ENCODE data around the gene DPH1. TPM values are rescaled to one million over a fixed set of nuclear protein-coding genes. Genes with fewer than 3 reads are reported as not detected.

Gene DPH1
- total RNA-seq, 6 donors from 2014 or later = 28.8 to 129 (median 45.1) TPM

DNA sequence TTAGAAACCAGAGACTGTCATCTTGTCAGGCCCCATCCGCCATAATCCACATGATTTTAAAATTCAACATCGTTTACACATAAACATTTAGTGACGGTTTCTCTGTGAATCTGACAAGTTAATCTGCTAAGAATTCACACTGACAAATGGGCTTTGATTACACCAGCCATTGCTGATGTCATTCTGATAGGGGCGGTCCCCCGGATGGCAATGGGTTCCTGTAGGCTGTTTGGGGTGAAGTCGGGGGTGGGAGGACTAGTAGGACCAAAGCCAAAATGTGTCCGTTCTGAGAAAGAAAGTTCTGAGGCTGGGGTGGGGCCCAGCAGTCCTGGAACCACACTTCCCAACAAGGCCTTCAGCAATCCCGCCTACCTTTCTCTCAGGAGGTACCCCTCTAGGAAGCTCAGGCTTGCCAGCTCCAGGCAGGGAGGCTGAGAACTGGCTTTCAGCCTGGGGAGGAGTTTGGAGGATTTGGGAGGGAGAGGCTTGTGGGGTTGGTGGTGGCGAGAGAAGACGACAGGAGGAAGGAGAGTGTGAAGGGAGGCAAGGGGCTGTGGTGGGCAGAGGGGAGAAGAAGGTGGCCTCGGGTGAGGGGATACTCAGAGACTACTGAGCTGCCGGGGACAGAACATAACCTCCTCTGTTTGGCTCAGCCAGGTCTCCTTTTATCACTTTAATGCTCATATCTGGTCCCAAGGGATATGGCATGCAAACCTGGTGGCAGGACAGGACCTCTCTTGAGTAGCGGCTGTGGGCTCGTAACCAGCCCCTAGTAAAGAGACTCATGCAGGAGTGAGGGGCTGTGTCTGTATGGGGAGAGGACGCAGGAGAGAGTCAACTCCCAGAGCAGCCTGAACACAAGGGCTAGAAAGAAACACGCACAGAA lies 33.6 kb downstream of the DPH1 start:
- Histone ChIP-seq H3K4me3 (no peak overlapping the region), H3K36me3 (peaks cover 0 to 42% (median 22%) of the 10 kb centered on the region in 4 donors), H3K9me3 (no peaks in the 10 kb centered on the region), H3K27me3 (no peaks in the 10 kb centered on the region), H3K4me1 (peaks cover 56 to 73% (median 65%) of the 10 kb centered on the region in 4 donors), H3K27ac (peak overlapping the region; percentile 20 to 86 (median 66))
- no peak for TF ChIP-seq EP300 (IDR thresholded peaks at IDR 0.05)
- TF ChIP-seq, protein P1, sequence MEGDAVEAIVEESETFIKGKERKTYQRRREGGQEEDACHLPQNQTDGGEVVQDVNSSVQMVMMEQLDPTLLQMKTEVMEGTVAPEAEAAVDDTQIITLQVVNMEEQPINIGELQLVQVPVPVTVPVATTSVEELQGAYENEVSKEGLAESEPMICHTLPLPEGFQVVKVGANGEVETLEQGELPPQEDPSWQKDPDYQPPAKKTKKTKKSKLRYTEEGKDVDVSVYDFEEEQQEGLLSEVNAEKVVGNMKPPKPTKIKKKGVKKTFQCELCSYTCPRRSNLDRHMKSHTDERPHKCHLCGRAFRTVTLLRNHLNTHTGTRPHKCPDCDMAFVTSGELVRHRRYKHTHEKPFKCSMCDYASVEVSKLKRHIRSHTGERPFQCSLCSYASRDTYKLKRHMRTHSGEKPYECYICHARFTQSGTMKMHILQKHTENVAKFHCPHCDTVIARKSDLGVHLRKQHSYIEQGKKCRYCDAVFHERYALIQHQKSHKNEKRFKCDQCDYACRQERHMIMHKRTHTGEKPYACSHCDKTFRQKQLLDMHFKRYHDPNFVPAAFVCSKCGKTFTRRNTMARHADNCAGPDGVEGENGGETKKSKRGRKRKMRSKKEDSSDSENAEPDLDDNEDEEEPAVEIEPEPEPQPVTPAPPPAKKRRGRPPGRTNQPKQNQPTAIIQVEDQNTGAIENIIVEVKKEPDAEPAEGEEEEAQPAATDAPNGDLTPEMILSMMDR (IDR thresholded peaks at IDR 0.05) = no peak
- no peak for TF ChIP-seq POLR2A (IDR thresholded peaks at IDR 0.05)
- no peak for TF ChIP-seq POLR2AphosphoS5 (IDR thresholded peaks at IDR 0.05)
- 76 to 81% methylated on average over 16 of the region's 16 CpGs for WGBS, 2 donors
- DNase-seq (no peak), ATAC-seq (ENCODE audit: low FRiP score in 2 of 2) (no peak)

DNA sequence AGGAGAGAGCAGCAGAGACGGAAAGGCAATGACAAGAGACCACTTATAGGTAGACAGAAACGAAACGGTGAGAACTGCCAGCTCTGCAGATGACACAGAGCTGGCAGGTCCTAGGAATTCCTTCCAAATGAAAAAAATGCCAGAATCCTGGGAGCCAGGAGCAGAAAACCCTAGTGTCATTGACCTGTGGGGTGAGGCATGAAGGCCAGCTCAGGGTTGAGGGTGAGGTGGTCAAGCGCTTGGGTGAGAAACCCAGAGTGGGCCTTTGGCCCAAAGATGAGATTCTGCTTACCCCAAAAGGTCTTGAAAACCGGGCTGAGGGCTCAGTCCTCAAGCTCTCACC lies 34.2 kb downstream of the DPH1 start:
- Histone ChIP-seq H3K4me3 (no peak overlapping the region), H3K27me3 (no peaks in the 10 kb centered on the region), H3K27ac (peak overlapping the region in 3 of 4 donors; percentile 58 to 74 (median 73)), H3K9me3 (no peaks in the 10 kb centered on the region), H3K36me3 (peaks cover 0 to 45% (median 25%) of the 10 kb centered on the region in 4 donors), H3K4me1 (peaks cover 51 to 70% (median 63%) of the 10 kb centered on the region in 4 donors)
- no peak for DNase-seq
- 69 to 75% methylated on average over 5 of the region's 5 CpGs for WGBS, 2 donors
- TF ChIP-seq EP300 (IDR thresholded peaks at IDR 0.05) (no peak), POLR2A (IDR thresholded peaks at IDR 0.05) (no peak), POLR2AphosphoS5 (IDR thresholded peaks at IDR 0.05) (no peak)
- TF ChIP-seq, protein P1 (IDR thresholded peaks at IDR 0.05) = no peak
- ATAC-seq (ENCODE audit: low FRiP score in 2 of 2) = no peak

DNA sequence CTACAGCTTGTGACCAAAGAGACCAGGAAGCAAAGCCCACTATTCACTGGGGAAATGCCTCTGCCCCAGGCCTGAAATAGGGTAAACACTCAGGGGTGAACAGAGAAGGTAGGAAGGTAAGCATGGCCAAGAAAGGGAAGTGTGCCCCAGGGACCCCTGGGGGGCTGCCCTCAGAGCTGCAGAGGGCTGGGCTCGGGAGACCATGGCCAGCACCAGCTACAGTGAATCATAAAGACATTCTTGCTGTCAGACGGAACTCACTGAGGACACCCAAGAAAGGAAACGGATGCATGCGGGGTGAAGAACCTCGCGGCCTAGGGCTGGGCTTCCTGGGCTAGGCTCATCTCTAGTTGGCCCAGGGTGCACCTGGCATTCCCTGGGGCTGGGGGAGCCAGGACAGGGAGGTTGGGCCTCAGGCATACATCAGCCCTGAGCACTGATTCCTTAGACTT lies 34.6 kb downstream of the DPH1 start:
- ATAC-seq (ENCODE audit: low FRiP score in 2 of 2) (no peak), DNase-seq (no peak)

DNA sequence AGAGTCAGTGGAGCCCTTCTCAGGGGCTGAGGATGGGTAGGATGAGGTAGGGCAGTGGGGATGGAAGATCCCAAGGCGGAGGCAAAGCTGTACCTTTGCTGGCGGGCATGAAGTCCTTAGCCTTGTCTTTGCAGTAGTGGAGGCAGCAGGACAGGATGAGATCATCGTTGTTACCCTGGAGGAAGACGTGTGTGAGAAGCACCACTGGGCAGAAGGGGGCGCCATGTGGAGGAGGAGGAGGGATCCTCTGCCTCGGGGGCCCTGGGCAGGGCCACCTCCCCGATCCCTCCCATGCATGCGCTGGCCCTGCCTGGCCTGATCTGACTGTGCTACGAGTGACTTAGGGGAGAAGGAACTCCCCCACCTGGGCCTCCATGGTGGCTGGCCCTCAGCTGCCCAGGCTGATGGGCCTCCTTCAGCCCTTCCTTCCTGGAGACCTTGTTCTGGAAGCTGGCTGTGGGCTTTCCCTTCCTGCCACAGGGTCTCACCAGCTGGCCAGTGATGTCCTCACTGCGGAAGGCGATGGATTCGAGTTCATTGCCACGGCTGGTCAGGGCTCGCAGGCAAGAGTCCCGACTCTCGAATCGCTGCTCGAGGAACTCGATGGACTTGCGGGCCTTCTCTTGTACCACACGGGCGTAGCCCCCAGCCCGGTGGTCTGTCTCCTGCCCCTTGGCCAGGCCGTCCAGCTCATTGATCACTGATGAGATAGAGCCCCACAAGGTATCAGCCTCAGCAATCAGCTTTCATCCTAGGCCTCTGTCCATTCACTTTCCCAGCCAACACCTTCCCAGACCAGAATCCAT lies 35.2 kb downstream of the DPH1 start:
- Histone ChIP-seq H3K4me3 (no peak overlapping the region), H3K9me3 (no peaks in the 10 kb centered on the region), H3K36me3 (peaks cover 0 to 43% (median 22%) of the 10 kb centered on the region in 4 donors), H3K4me1 (peaks cover 42 to 60% (median 55%) of the 10 kb centered on the region in 4 donors), H3K27me3 (no peaks in the 10 kb centered on the region), H3K27ac (peak overlapping the region; percentile 50 to 74 (median 66))
- ATAC-seq (ENCODE audit: low FRiP score in 2 of 2) (peak in 1 of 2 donors; percentile 34), DNase-seq (peak in 1 of 2 donors; percentile 54)
- TF ChIP-seq, protein P1 (IDR thresholded peaks at IDR 0.05) = peak in 5 of 6 experiments; percentile 13 to 39 (median 19)
- TF ChIP-seq EP300 (IDR thresholded peaks at IDR 0.05) = no peak
- no peak for TF ChIP-seq POLR2AphosphoS5 (IDR thresholded peaks at IDR 0.05)
- TF ChIP-seq POLR2A (IDR thresholded peaks at IDR 0.05) = no peak
- WGBS, 2 donors = 83 to 84% methylated on average over 21 to 22 of the region's 24 CpGs

More for the DNA sequence above, 34.6 kb downstream of the DPH1 start:
- TF ChIP-seq POLR2AphosphoS5 (IDR thresholded peaks at IDR 0.05) = no peak
- Histone ChIP-seq H3K4me3 (no peak overlapping the region), H3K9me3 (no peaks in the 10 kb centered on the region), H3K36me3 (peaks cover 0 to 45% (median 25%) of the 10 kb centered on the region in 4 donors), H3K27me3 (no peaks in the 10 kb centered on the region), H3K27ac (peak overlapping the region; percentile 50 to 74 (median 66)), H3K4me1 (peaks cover 47 to 66% (median 59%) of the 10 kb centered on the region in 4 donors)
- 91 to 94% methylated on average over 2 to 6 of the region's 6 CpGs for WGBS, 2 donors

DNA sequence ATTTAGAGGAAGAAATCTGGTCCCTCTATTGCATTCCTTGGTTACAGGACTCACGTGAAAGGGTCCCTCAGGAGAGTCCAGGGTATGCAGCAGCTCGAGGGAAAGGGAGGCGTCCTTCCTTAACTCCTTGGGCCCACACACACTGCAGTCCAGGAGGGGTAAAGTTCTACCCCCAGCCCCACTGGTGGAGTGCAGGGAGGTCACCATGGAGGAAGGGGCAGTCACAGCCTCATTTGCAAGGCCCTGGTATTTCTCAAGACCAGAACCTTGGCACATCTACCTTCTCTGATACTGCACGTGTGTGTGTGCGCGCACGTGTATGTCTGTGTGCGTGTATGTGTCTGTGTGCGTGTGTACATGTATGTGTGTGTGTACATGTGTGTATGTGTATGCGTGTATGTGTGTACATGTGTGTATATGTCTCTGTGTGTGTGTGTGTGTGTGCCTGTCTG lies 36.0 kb downstream of the DPH1 start:
- 87 to 90% methylated on average over 9 to 10 of the region's 10 CpGs for WGBS, 2 donors
- TF ChIP-seq EP300 (IDR thresholded peaks at IDR 0.05) = no peak
- peak in 1 of 2 donors; percentile 23 for TF ChIP-seq POLR2AphosphoS5 (IDR thresholded peaks at IDR 0.05)
- H3K4me1 ChIP-seq = peaks cover 42 to 61% (median 57%) of the 10 kb centered on the region in 4 donors
- DNase-seq (no peak), ATAC-seq (ENCODE audit: low FRiP score in 2 of 2) (no peak)
- peaks cover 0 to 40% (median 21%) of the 10 kb centered on the region in 4 donors for H3K36me3 ChIP-seq
- peak overlapping the region; percentile 50 to 84 (median 70) for H3K27ac ChIP-seq
- H3K27me3 ChIP-seq = no peaks in the 10 kb centered on the region
- no peak overlapping the region for H3K4me3 ChIP-seq
- H3K9me3 ChIP-seq = no peaks in the 10 kb centered on the region
